GM18909 (cell line): ENCODE data around the gene MEX3D.
"Not testable (repeated sequence)": the region's sequence is repeated elsewhere in the genome, so short reads cannot be mapped to it uniquely, and the experiment has no call there.

Source experiments
- ATAC-seq: cut with Tn5 transposase; IDR thresholded peaks from one replicate; pipeline ENCODE4 v1.9.1; 2021; ENCODE audit warnings: mild to moderate bottlenecking; ENCODE audit not compliant: unreplicated experiment, poor library complexity

MEX3D gene

GRCh38 chr19:1524287-1524971 lies 43.7 kb downstream of the MEX3D start:
- no peak for ATAC-seq

- ATAC-seq = no peak
These were observed 44.5 kb downstream of the MEX3D start, which contains the start of gene PLK5 for GRCh38 chr19:1523412-1524286. TSS of gene PLK5 (plus strand) at chr19:1524077. CDS start at chr19:1526997, 2,920 bp downstream.

- no peak for ATAC-seq
These were observed 45.3 kb downstream of the MEX3D start for GRCh38 chr19:1522838-1523237.

- ATAC-seq = no peak
These were observed 46.1 kb downstream of the MEX3D start for GRCh38 chr19:1522061-1522460.

- no peak for ATAC-seq
These were observed 46.5 kb downstream of the MEX3D start for GRCh38 chr19:1521636-1522035.

- no peak for ATAC-seq
These were observed 47.8 kb downstream of the MEX3D start for GRCh38 chr19:1520203-1520780.

GRCh38 chr19:1519802-1520201 lies 48.3 kb downstream of the MEX3D start:
- not testable (repeated sequence) for ATAC-seq

GRCh38 chr19:1518471-1518870 lies 49.7 kb downstream of the MEX3D start:
- no peak for ATAC-seq

GRCh38 chr19:1516395-1516753 lies 51.8 kb downstream of the MEX3D start:
- ATAC-seq = no peak

- no peak for ATAC-seq
These were observed 53.0 kb downstream of the MEX3D start for GRCh38 chr19:1514986-1515721.

- no peak for ATAC-seq
These were observed 53.8 kb downstream of the MEX3D start for GRCh38 chr19:1514295-1514661.

GRCh38 chr19:1513499-1514294 lies 54.4 kb downstream of the MEX3D start:
- ATAC-seq = no peak

- no peak for ATAC-seq
These were observed 55.2 kb downstream of the MEX3D start, which contains the start of gene ADAMTSL5 for GRCh38 chr19:1512671-1513498. TSS of gene ADAMTSL5 (minus strand) at chr19:1513019. CDS start at chr19:1510943, 2,076 bp downstream.

GRCh38 chr19:1511318-1512317 lies 56.5 kb downstream of the MEX3D start:
- no peak for ATAC-seq

- ATAC-seq = no peak
These were observed 57.3 kb downstream of the MEX3D start for GRCh38 chr19:1510807-1511206.

- ATAC-seq = no peak
These were observed 57.7 kb downstream of the MEX3D start for GRCh38 chr19:1510442-1510806.

- ATAC-seq = no peak
These were observed 58.3 kb downstream of the MEX3D start for GRCh38 chr19:1509602-1510441.
